Cardiac fibroblast (primary cell): ENCODE measurements around the gene HIP1.

Experiments used
- DNase-seq, 2 donors: peaks; one replicate each; pipeline versions ENCODE4 v3.0.0 to v3.0.0-alpha.2; 2010; ENCODE audit warnings: low read depth in 2 of 2
- H3K4me3 ChIP-seq, 2 donors: replicated peaks in 1 of 2; 1 replicate in 1 of 2; 2 replicates in 1 of 2; pipeline ENCODE4 v1.5.1; 2011; ENCODE audit warnings: low read depth in 2 of 2, low read length in 2 of 2, mild to moderate bottlenecking in 2 of 2, moderate library complexity in 1 of 2
- CTCF ChIP-seq: IDR thresholded peaks from one replicate; pipeline ENCODE4 v1.5.1; 2011; ENCODE audit warnings: low read depth, mild to moderate bottlenecking, low read length, inconsistent platforms

The HIP1 gene

DNA sequence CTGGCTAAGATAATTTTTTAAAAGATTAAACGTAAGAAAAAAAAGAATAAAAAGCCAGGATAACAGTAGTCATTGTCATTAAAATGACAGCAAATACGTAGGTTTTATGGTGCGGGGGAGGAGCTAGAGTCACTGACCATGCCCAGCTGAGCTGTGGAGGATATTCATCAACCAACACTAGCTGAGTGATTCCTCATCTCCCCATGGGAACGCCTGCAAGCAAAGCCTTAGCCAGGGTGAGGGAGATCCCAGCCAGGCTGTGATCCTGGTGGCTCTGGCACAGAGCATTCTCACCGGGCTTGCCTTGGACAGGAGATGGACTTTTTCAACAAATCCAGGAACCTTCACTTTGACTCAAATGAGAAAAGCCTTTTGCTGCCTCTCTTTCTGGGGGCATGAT lies 94.2 kb downstream of the HIP1 start:
- peak in 1 of 2 donors; percentile 17 for DNase-seq
- no peak for TF ChIP-seq CTCF
- no peak overlapping the region for H3K4me3 ChIP-seq

GRCh38 chr7:75642810-75643486 lies 95.8 kb downstream of the HIP1 start:
- peak; percentile 92 for TF ChIP-seq CTCF
- DNase-seq = peak; percentile 79 to 84
- H3K4me3 ChIP-seq = no peak overlapping the region

DNA sequence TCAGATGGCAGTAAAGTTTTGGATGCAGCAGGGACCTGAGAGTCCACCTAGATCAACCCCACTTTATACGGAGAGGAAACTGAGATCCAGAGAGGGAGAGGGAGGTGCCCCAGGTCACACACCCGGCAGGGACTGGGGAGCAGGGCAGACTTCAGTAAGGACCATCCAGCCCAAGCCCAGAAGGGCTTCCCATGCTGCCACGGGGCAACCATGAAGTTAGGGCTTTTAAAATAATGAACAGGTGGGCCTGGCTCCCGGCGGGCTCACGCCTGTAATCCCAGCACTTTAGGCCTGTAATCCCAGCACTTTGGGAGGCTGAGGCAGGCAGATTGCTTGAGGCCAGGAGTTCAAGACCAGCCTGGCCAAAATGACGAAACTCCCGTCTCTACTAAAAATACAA lies 98.5 kb downstream of the HIP1 start:
- no peak for DNase-seq
- TF ChIP-seq CTCF = no peak
- H3K4me3 ChIP-seq = no peak overlapping the region

DNA sequence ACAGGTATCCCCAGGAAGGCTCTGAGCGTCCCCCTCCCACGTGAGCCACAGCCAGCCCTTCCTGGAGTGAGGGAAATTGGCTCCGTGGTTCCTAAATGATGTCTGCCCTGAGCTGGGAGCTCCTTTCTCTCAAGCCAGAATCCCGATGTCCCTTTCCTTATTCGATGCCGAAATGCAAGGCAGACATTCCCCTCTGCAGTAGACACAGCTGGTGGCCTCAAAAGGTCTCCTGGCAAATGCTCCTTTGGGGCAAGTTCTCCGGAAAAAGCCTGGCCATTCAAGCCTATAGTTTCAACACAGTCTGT lies 98.9 kb downstream of the HIP1 start:
- DNase-seq = no peak
- no peak for TF ChIP-seq CTCF
- H3K4me3 ChIP-seq = peak overlapping the region; percentile 57 to 61

DNA sequence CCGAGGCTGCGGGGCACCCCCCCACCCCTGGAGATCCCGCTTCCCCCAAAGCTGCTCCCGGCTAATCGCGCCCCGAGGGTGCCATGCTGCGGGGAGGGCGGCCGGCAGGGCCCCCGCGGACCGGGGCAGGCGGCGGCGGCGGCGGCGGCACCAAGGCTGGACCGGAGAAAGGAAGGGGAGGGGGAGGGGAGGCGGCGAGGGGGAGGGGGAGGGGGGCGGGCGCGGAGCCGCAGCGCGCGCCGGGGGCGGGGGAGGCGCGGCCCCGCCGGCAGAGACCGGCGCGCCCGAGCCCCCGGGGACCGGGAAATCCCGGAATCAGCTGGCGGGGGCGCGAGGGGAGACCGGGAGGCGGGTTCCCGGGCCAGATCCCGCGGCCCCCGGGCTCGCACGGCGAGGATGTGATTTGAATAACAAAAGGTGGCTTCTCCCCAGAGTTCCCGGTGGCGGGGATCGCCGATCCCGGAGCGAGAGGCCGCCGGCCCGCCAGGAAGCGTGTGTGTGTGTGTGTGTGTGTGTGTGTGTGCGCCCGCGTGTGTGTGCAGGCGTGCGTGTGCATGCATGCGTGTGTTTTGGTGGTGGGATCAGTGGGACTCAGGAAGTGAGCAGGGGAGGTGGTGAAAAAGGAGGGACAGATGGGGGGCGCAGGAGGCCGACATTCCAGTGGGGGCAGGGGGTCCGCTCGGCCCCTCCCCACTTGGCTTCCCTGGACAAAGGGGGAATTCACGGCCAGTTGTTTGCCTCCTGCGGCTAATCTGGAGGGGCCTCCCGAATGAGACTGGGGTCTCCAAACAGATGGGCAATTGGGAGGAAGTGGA lies 99.5 kb downstream of the HIP1 start:
- DNase-seq = peak; percentile 38 to 59
- peak overlapping the region; percentile 57 to 61 for H3K4me3 ChIP-seq
- no peak for TF ChIP-seq CTCF

DNA sequence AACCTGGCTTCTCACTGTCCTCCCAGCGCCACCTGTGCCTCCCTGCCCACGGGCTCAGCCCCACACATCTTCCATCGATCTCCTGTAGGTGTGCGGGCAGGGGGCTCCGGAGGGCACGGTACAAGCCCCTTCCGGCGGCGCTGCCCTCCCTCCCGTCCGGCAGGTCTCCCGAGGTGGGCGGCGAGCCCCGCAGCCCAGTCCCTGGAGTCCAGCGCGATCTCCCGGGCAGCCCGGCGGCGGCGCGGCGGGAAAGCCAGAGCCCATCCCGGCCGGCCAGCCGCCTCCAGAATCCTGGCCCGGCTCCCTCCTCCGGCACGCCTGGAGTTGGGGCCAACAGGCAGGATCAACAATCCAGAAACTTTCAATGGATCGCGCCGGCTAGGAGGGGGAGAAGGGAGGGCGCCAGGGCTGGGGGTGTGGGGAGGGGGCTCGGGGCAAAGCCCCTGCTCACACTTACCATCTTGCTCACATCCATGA lies 100.1 kb downstream of the HIP1 start:
- peak overlapping the region; percentile 57 to 61 for H3K4me3 ChIP-seq
- no peak for TF ChIP-seq CTCF
- peak; percentile 22 to 55 for DNase-seq
